ENCODE results near the gene HADHB. TPM values are rescaled to one million over a fixed set of nuclear protein-coding genes. Genes with fewer than 3 reads are reported as not detected.
"Not testable (repeated sequence)": the region's sequence is repeated elsewhere in the genome, so short reads cannot be mapped to it uniquely, and the experiment has no call there.

The HADHB gene
- total RNA-seq, 2 donors from 2014 or later = 45.9 to 46.3 TPM

DNA sequence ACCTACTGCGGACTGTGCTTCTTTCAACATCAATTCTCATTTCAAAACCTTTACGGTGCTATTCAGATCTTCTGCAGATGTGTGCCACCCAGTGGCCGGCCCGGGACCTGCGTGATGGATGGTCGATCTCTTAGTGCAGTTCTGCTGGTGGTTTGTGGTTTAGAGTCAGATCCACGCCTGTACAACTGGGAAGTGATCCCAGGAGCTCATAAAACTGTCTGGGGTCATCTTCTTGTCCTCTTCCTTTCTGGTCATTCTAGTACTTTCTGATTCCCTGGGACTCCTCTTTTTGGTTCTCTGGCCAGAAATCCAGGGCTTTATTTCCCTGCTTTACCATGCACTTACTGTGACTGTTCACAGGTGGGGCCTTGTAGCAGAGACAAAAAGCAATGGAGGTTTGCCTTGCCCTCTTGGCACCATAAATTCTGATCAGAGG lies 85.4 kb downstream of the HADHB start:
- DNase-seq (peak; percentile 57 to 74 (median 60)), ATAC-seq (peak; percentile 100)
- Mint-ChIP-seq H3K4me3 (no peak overlapping the region), H3K36me3 (ENCODE audit: low read depth) (peaks cover 2% of the 10 kb centered on the region), H3K27ac (peak overlapping the region; percentile 57), H3K4me1 (peaks cover 8% of the 10 kb centered on the region), H3K27me3 (no peaks in the 10 kb centered on the region)
- no peaks in the 10 kb centered on the region for H3K9me3 ChIP-seq (ENCODE audit: control insufficient read depth, low read length, poor library complexity, severe bottlenecking)

- Mint-ChIP-seq H3K36me3 (ENCODE audit: low read depth) (peaks cover 2% of the 10 kb centered on the region), H3K27ac (peak overlapping the region; percentile 57), H3K4me3 (no peak overlapping the region), H3K27me3 (no peaks in the 10 kb centered on the region), H3K4me1 (peaks cover 8% of the 10 kb centered on the region)
- H3K9me3 ChIP-seq (ENCODE audit: control insufficient read depth, low read length, poor library complexity, severe bottlenecking) = no peaks in the 10 kb centered on the region
- no peak for DNase-seq
- ATAC-seq = no peak
These were observed 85.9 kb downstream of the HADHB start for GRCh38 chr2:26330604-26331003.

DNA sequence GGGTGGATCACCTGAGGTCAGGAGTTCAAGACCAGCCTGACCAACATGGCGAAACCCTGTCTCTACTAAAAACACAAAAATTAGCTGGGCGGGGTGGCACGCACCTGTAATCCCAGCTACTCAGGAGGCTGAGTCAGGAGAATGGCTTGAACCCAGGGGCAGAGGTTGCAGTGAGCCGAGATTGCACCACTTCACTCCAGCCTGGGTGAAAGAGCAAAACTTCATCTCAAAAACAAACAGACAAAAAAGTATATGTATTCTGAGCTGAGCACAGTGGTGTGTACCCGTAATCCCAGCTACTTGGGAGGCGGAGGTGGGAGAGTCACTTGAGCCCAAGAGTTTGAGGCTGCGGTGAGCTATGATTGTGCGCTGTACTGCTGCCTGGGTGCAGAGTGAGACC lies 86.6 kb downstream of the HADHB start:
- H3K36me3 Mint-ChIP-seq (ENCODE audit: low read depth); DNase-seq; H3K9me3 ChIP-seq (ENCODE audit: control insufficient read depth, low read length, poor library complexity, severe bottlenecking); H3K27ac Mint-ChIP-seq; H3K27me3 Mint-ChIP-seq; H3K4me3 Mint-ChIP-seq; ATAC-seq: not testable (repeated sequence)
- peaks cover 13% of the 10 kb centered on the region for H3K4me1 Mint-ChIP-seq

GRCh38 chr2:26333293-26333692 lies 88.6 kb downstream of the HADHB start:
- no peak for DNase-seq
- peaks cover 13% of the 10 kb centered on the region for H3K4me1 Mint-ChIP-seq
- no peak overlapping the region for H3K27ac Mint-ChIP-seq
- no peak for ATAC-seq
- H3K9me3 ChIP-seq (ENCODE audit: control insufficient read depth, low read length, poor library complexity, severe bottlenecking) = no peaks in the 10 kb centered on the region
- no peak overlapping the region for H3K4me3 Mint-ChIP-seq
- H3K27me3 Mint-ChIP-seq = no peaks in the 10 kb centered on the region
- H3K36me3 Mint-ChIP-seq (ENCODE audit: low read depth) = peaks cover 2% of the 10 kb centered on the region

DNA sequence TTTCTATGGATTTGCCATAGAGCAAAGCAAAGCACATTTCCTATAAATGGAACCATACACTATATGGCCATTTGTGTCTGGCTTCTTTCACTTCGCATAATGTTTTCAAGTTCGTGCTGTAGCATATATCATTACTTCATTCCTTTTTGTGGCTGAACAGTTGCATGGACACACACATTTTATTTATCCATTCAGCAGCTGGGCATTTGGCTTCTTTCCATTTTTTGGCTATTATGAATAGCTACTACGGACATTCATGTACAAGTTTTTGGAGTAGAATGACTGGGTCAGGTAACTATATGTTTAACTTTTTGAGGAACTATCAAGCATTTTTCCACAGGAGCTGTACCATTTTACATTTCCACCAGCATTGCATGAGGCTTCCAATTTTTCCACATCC lies 90.5 kb downstream of the HADHB start:
- no peak for ATAC-seq
- H3K27ac Mint-ChIP-seq = no peak overlapping the region
- no peak overlapping the region for H3K4me3 Mint-ChIP-seq

DNA sequence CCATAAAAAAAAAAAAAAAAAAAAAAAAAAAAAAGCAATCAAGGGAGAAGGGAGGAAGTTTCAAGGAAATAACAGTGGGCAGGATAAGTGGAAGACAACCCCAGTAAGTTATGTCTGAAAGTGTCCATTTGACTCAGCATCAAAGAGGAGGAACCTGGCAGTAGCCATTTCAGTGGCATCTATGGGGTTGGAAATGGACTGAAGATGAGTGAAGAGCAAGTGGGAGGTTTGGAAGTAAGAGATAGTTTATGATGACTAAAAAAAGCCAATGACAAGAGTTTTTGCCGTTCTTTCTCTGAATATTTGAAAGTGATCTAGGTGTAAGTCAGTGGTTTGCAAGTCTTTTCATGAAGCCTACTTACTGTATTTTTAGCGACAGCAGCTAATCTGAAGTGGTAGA lies 92.0 kb downstream of the HADHB start:
- H3K27me3 Mint-ChIP-seq = no peaks in the 10 kb centered on the region
- H3K9me3 ChIP-seq (ENCODE audit: control insufficient read depth, low read length, poor library complexity, severe bottlenecking) = no peaks in the 10 kb centered on the region
- H3K4me1 Mint-ChIP-seq = peaks cover 7% of the 10 kb centered on the region
- peaks cover 2% of the 10 kb centered on the region for H3K36me3 Mint-ChIP-seq (ENCODE audit: low read depth)
- no peak overlapping the region for H3K4me3 Mint-ChIP-seq
- peak overlapping the region; percentile 34 for H3K27ac Mint-ChIP-seq
- no peak for ATAC-seq
- DNase-seq = no peak

More for the DNA sequence above, 90.5 kb downstream of the HADHB start:
- DNase-seq = no peak
- no peaks in the 10 kb centered on the region for H3K9me3 ChIP-seq (ENCODE audit: control insufficient read depth, low read length, poor library complexity, severe bottlenecking)
- peaks cover 6% of the 10 kb centered on the region for H3K4me1 Mint-ChIP-seq
- H3K36me3 Mint-ChIP-seq (ENCODE audit: low read depth) = peaks cover 2% of the 10 kb centered on the region
- H3K27me3 Mint-ChIP-seq = no peaks in the 10 kb centered on the region

DNA sequence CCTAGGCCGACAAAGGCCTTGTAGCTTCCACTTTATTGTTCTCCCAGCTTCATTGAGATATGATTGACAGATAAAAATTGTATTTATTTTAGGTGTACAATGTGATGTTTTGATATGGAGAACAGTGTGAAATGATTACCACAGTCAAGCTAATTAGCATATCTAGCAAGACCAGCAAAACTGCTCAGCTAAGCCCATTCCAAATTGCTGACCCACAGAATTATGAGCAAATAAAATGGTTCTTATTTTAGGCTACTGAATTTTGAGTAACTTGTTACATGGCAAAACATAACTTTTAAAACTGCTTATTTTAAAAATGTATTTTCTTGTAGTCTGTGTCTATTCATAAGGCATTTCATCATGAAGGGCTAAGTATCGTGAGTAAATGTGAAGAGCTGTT lies 92.6 kb downstream of the HADHB start:
- no peaks in the 10 kb centered on the region for H3K36me3 Mint-ChIP-seq (ENCODE audit: low read depth)
- no peak overlapping the region for H3K4me3 Mint-ChIP-seq
- DNase-seq (no peak), ATAC-seq (no peak)
- H3K27ac Mint-ChIP-seq = no peak overlapping the region
- H3K27me3 Mint-ChIP-seq = no peaks in the 10 kb centered on the region
- no peaks in the 10 kb centered on the region for H3K9me3 ChIP-seq (ENCODE audit: control insufficient read depth, low read length, poor library complexity, severe bottlenecking)
- peaks cover 7% of the 10 kb centered on the region for H3K4me1 Mint-ChIP-seq

Other genes with a start within 250 kb of the HADHB start
- 10 to 100 TPM; 41.2 to 42.9 TPM for gene RAB10, start 210.9 kb upstream of the HADHB start, total RNA-seq
- gene GAREM2, start 71.9 kb upstream of the HADHB start, total RNA-seq = 1 to 10 TPM; 3.6 to 6.5 TPM
- gene HADHA, start 307 bp upstream of the HADHB start, total RNA-seq = 10 to 100 TPM; 77.7 to 78.5 TPM
- gene SELENOI, start 101.2 kb downstream of the HADHB start, total RNA-seq = 10 to 100 TPM; 27.9 to 36.6 TPM
- 1 to 10 TPM in 1 of 2 donors, under 1 TPM in 1; 0.97 to 1.3 TPM for gene ADGRF3, start 101.8 kb downstream of the HADHB start, total RNA-seq
- gene DRC1, start 157.0 kb downstream of the HADHB start, total RNA-seq = not detected
- under 1 TPM; 0.50 to 0.87 TPM for gene OTOF, start 233.2 kb downstream of the HADHB start, total RNA-seq